Activated CD4-positive, CD25-positive, alpha-beta regulatory T cell treated with anti-CD3 and anti-CD28 coated beads, Interleukin-2, amount 50 U/mL, for 72 hours (primary cell): ENCODE data around the gene PYCR2.
"Not testable (repeated sequence)": the region's sequence is repeated elsewhere in the genome, so short reads cannot be mapped to it uniquely, and the experiment has no call there.

ENCODE experiments used
- DNase-seq: peaks from one replicate; pipeline ENCODE4 v3.0.0; 2021

PYCR2 gene

DNA sequence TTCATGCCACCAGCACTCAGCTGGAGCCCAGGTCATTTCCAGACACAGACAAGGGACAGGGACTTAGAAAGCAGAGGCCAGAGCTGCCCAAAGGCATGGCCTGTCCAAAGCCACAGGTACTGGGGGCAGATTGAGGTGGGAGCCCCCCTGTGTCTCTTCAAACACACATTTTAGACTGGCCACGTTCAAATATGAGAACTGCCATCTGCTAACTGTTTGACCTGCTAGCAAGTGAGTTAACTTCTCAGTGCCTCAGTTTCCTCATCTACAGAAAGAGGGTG, 17.8 kb upstream of the PYCR2 start:
- no peak for DNase-seq

DNA sequence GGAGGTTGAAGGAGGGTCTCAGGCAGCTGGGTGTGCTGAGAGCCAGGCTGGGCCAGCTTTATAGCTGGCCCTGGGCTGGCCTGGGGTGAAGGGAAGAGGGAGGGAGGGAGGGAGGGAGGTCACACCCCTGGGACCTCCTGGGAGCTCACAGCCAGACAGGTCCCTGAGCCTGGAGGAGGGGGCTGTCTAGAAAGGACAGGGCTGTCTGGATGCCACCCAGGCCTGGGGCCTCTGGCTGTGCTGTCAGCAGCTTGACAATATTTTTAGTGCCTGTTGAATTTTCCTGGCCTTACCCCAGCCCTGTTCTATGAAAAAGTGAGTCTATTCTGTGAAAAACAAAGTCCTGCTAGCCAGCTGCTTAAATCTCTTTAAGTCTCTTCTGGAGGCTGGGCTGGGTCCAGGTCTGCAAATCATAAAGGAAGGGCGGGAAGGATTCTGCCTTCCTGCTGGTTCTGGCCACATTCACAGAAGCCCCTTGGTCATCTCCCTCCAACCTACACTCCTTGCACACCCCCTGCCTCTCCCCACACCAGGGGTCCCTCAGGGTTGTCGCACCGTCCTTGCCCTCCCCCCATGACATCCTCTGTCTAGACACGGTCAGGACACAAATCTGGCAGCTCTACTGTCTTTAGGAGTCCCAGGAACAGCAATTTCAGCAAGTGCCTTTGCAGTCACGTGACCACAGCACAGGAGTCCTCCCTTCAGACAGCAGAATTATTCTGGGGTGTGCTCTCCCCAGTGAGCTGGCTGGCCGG, 17.3 kb upstream of the PYCR2 start, which contains the start of gene LEFTY2:
Gene LEFTY2, minus strand, starts transcription at position 34 of the 755 bp plus-strand sequence. CDS start 80 bp downstream, outside the sequence.
- DNase-seq, result no peak

DNA sequence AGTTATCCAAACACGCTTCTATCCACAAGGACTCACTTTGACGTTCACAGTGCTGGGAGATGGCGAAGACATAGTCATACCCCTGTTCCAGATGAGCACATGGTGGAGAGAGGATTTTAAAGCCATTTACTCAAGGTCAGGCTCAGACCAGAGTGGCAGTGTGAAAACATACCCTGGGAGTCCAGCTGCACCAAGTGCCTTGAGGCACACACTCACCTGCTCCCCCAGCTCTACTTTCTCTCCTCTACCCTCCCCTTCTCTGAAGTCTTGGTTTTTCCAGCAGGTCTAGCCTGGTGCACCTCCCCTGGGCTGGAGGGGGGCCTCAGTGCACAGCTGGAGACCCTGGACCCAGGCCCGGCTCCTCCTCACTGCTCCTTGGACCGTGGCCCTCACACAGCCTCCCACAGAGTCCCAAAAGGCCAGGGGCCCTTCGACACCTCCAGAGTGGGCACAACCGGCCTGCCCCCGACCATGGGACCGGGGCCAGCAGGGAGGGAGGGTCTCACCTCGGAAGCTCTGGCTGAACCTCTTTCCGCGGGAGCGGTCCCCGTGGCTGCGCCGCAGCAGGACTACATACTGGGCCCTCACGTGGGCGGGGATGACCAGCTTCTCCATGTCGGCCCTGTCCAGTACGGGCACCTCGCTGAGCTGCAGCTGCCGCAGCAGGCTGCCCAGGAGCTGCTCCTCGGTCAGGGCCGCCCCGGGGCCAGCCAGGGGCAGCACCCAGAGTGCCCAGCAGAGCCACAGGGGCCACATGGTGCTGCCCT, 16.5 kb upstream of the PYCR2 start:
- DNase-seq, result no peak

DNA sequence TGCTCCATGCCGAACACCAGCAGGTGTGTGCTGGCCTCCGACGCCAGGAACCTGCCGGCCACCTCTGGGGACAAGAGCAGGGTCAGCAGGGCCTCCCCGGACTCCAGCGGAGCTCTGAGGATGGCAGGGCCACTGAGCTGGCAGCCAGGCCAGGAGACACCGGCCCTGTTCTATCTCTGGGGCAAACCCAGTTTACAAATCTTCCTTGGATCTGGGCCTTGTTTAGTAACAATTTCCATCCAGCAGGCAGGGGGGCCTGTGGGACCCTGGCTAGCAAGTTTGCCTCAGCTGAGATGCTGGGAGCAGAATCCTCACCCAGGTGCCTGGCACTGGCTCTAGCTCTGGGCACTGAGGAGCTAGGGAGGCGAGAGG, 15.9 kb upstream of the PYCR2 start:
- DNase-seq, result not testable (repeated sequence)

DNA sequence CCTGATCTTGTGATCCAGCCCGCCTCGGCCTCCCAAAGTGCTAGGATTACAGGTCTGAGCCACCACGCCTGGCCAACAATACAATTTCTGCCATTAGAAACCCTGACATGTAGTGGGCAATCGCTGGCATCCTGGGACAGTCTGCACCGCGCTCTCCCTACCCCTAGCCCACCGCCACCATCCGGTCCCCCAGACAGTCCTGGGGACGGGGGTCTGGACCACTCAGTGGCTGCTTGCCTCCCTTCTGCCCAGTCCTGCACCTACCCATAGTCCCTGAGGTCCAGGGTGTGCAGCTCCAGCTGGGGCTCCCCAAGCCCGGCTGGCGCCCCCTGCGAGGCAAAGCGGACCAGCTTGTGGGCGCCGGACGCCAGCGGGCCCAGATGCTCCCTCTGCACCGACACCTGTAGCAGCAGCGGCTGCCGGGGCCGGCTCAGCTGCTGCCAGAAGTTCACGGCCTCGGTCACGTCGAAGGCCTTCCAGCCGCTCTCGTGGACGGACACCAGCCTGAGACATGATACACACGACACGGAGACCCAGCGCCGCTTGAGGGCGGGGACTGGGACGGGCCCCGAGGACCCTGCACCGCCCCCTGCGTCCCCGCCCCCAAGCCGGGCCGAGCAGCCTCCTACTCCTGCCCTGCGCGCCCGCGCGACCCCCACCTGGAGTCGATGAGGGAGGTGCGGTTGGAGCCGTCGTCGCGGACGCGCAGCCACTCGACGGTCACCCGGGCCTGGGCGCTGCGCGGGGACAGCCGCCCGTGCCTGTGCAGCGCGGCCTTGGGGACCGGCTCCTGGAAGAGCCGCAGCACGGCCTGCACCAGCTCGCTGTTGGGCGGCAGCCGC, 15.3 kb upstream of the PYCR2 start:
- DNase-seq, result not testable (repeated sequence)

DNA sequence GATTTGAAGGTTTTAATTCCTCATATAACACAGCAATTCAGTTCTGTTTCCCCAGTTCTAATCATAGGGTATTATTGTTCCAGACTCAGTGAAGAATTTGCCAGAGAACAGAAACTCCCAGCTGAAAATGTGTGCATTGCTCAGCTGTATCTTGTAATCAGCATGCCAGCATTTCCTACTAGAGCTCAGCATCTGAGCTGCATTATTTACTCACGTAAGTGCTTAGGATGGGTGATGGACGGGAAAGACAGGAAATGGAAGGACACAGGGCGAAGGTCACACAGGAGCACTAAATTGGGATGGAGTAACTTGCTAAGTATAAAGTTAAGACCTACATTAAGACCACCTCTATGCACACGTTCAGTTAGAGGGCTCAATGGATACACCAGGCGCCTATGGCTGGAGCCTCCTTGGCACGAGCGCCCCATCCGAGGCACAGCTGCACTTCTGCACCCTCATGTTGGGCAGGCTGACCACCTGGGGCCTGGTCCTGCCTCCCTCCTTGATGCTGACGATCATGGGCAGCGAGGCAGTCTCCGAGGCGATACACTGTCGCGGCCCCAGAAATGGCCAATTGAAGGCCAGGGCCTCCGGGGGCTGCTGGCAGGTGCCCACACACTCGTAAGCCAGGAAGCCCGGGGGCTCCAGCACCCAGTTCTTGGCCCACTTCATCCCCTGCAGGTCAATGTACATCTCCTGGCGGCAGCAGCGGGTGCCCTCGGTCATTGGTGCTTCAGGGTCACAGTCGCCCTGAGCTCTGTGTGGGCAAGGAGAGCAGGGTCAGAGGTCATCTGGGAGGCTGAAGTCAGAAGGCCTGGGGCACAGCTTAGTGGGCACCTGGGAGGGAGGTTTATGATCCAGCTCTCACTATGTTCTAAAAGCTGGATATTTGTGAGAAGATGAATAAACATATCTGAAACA, 13.3 kb upstream of the PYCR2 start:
- DNase-seq, result no peak

DNA sequence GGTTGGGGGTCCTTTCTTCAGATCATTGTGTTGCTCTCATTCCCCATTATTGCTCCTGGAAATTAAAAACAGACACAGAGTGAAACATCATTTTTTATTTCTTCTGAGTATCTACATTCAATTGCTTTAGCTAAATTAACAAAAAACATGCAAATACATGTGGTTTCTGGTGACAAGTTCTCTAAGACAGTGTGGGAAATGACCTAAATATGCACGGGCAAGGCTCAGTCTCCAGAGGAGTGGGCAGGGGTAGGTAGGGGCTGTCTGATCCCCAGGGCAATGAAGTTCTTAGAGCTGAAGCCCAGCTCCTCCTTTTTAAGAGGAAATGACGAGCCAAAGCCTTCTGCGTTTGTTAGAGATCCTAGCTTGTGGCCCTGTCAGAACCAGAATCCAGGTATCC, 12.5 kb upstream of the PYCR2 start:
- no peak for DNase-seq

DNA sequence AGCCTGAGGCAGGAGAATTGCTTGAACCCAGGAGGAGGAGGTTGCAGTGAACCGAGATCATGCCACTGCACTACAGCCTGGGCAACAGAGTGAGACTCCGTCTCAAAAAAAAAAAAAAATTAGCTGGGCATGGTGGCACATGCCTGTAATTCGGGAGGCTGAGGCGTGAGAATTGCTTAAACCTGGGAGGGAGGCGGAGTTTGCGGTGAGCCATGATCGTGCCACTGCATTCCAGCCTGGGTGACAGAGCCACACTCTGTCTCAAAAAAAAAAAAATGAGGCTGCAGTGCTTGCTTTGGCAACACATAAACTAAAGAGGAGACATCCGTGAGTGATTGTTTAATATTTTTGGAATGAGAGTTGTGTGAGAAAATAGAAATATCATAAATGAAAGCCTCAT, 12.0 kb upstream of the PYCR2 start:
- not testable (repeated sequence) for DNase-seq

DNA sequence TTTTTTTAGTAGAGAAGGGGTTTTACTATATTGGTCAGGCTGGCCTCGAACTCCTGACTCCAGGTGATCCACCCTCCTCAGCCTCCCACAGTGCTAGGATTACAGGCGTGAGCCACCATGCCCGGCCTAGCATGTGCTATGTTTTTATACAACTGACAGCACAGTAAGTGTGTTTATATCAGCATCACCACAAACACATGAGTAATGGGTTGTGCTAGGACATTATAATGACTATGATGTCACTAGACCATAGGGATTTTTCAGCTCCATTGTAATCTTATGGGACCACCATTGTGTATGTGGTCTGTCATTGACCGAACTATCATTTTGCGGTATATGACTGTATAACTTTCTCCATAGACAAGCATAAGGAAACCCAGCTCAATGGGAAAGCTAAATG, 10.7 kb upstream of the PYCR2 start:
- DNase-seq, result no peak

DNA sequence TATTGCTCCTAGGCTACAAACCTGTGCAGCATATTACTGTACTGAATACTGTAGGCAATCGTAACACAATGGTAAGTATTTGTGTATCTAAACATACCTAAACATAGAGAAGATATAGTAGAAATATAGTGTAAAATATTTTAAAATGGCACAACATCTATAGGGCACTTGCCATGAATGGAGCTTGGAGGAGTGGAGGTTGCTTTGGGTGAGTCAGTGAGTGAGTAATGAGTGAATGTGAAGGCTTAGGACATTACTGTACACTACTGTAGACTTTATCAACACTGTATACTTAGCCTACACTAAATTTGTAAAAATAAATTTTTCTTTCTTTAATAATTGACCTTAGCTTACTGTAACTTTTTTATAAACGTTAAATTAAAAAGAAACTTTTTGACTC, 9.0 kb upstream of the PYCR2 start:
- no peak for DNase-seq

DNA sequence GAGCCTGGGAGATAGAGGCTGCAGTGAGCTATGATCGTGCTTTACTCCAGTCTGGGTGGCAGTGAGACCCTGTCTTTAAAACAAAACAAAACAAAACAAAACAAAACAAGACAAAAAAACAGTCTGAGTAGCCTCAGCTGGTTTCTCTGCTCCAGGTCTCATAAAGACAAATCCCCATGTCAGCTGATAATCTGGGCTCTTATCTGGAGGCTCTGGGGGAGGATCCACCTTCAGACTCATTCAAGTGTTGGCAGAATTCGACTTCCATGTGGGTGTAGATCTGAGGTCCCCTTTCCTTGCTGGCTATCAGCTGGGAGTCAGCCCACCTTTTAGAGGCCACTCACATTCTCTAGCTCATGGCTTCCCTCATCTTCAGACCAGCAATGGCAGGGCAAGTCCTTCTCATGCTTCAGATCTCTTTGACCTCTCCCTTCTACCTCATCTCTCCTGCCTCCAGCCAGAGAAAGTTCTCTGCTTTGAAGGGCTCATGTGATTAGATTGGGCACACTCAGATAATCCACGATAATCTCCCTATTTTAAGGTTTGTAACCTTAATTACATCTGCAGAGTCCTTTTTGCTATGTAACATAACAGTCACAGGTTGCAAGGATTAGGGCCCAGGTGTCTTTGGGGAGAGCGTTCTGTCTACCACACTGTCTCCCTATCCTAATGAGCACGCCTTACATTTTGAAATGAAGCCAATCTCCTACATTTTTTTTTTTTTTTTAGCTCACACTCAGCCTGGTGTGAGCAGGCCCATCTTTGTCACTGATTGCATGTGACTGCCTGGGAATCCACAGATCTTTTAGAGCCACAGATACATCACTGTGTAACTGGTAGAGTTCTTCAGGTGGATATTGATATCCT, 7.5 kb upstream of the PYCR2 start:
- DNase-seq, result no peak

DNA sequence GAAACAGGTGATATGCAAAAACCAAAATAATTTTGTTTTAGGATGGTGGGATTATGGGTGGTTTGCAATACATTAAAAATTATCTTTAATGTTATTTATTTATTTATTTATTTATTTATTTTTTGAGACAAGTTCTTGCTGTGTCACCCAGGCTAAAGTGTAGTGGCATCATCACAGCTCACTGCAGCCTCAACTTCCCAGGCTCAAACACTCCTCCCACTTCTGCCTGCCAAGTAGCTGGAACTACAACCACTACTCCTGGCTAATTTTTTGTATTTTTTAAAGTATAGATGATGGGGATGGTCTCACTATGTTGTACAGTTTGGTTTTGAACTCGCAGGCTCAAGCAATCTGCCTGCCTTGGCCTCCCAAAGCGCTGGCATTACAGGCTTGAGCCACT, 6.5 kb upstream of the PYCR2 start:
- DNase-seq, result no peak

DNA sequence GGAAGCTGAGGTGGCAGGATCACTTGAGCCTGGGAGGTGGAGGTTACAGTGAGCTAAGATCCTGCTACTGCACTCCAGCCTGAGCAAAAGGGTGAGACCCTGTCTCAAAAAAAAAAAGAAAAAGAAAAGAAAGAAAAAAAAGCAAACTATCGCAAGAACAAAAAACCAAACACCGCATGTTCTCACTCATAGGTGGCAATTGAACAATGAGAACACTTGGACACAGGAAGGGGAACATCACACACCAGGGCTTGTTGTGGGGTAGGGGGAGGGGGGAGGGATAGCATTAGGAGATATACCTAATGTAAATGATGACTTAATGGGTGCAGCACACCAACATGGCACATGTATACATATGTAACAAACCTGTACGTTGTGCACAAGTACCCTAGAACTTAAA, 5.4 kb upstream of the PYCR2 start:
- DNase-seq, result not testable (repeated sequence)

DNA sequence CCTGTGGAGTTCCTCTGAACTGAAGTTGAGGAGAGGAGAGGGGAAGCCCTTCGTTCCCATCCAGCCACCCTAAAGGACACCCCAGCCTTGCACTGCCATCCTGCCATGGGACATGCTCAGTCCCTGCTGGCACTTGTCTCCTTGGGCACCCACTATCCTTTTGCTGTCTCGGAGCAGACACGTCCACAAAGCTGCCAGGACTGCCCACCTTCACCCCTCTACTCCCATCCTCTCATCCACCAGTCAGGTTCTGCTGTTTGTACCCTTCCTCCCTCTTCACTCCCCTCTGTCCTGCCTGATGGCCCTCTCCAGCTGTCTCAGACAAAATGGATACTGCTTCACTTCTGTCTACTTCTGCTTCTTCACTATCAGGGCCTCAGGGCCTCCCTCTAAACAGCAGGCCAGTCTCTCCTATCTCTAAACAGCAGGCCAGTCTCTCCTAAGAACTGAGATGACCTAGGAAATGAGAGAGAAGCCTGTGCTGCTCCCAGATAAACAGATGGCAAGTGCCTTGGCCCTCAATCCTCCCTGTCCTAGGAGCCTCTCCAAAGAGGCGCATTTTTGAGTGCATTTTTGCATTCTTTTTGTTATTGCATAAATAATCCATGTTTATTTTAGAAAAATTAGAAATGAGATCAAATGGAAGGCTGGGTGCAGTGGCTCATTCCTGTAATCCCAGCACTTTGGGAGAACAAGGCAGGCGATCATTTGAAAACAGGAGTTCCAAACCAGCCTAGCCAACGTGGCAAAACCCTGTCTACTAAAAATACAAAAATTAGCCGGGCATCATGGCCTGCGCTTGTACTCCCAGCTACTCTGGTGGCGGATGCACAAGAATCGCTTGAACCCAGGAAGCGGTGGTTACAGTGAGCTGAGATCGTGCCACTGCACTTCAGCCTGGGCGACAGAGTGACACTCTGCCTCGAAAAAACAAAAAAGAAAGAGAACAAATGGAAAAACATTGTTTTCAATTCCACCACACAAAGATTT, 4.4 kb upstream of the PYCR2 start:
- DNase-seq, result no peak

DNA sequence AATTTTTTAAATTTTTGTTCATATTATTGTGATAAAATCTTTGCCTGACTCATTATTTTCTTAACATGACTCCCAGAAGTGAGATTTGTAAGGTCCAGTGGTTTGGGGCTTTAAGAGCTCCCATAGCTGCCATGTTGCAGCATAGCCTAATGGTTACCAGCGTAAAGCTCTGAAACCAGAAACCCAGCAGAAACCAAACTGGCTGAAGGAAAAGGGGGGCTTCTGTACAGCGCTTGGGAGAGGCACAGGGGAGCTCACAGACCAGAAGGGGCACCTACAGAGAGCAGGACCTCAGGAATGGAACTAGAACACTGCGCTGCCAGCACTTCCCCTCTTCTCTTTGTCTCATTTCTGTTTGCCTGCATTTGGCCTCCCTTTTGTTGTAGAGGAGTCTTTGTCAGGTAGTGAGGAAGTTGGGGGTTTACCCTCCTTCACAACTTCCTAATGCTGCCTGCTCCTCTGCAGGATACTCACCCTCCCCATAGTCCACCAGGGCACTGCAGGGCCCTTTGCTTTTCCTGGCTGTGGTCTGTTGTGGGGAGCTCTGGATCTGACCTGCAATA, 2.6 kb upstream of the PYCR2 start:
- no peak for DNase-seq

DNA sequence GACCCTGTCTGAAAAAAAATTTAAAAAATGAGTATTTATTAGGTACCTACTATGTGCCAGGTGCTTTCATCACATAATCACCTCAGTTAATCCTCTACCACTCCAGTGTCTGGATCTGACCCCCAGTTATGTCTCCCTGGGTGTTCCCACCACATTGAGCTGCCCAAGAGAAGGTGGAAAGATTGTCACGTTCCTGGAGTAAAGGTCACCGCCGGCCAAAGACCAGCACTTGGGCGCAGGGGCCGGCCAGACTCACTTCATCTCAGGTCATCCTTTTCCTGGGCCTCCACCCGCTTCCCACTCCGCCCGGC, 714 bp downstream of the PYCR2 start:
- no peak for DNase-seq

DNA sequence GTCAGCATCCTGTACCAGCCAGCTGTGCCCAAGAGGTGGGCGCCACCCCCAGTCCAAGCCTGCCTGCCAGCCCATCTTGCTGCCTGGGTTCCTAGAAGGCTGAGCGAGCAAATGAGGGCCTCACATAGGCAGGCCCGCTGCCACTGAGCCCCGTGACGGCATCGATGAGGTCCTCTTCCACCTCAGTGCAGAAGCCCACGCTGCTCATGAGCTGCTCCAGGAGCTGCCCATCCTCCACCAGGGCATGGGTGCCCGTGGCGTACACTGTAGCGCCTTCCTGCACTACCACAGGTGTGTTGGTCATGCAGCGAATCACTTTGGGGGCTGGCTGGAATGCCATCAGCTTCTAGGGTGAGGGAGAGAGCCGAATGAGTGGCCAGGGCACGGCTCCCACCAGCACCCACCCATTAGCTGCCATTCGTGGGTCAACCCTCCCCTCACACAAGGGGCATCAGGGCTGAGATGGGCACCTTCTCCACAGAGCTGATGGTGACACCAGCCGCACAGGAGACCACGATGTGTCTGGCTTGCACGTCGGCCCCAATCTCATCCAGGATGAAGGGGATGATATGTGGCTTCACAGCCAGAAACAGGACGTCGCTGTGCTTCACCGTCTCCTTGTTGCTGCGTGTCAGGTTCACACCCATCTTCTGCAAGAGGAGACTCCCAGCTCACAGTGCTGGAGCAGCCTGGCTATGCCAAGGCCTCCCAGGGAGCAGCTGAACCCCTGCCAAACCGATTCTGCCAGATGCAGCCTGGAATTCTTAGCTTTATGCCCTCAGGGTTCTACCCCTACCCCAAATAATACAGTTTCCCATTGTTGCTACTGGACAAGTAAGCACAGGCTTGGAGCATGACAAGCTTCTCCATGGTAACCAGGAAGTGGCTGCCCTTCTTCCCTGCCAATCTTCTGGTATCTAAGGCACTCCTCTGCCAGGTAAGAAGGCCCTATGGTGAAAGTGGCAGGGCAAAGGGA, 2.0 kb downstream of the PYCR2 start:
- no peak for DNase-seq

DNA sequence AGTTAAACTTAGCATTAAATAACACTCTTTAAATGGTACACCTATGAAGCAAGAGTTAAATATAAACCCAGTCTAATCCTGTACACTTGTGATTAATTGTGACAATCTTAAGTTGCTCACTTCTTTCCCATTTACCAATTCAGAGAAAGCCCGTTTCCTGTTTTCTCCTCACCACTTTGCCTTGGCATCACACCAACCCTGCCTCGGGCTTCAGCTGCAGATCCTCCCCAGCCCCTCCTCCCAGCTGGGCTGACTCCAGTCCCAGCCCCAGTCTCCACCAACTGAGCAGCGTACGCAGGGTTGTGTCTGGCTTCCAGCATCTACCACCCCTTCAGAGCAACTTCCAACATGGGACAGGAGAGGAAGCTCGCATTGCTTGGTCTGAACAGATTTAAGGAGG, 4.1 kb downstream of the PYCR2 start:
- no peak for DNase-seq

DNA sequence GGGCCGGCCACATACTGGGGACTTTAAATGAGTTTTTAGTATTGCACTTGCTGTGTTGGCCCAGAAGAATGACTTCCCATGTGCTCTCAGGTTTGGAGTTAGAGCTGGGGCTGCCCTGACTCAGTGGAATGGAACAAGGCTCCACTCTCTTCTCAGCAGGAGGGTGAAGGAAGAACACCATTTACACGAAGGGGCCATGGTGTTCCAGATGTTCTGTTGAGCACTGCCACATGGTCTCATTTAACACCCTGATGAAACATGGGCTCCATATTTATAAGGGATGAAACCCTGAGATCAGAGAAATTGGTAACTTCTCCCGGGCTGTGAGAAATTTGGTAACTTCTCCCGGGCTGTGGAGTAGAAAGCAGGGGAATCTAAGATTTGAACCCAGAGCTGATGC, 5.8 kb downstream of the PYCR2 start:
- DNase-seq, result no peak
